22Rv1 (cell line): ENCODE measurements around the gene PCDH12.

Experiments
- ZFX ChIP-seq: fragments of 450-650 bp; IDR thresholded peaks from 2 replicates; pipeline ENCODE4 v1.6.1; 2017; ENCODE audit warnings: antibody characterized with exemption, borderline replicate concordance
- TF ChIP-seq, protein P1 (sequence below): fragments of 450-650 bp; IDR thresholded peaks from 2 replicates; pipeline ENCODE4 v1.5.1; 2017; ENCODE audit warnings: mild to moderate bottlenecking

DNA sequence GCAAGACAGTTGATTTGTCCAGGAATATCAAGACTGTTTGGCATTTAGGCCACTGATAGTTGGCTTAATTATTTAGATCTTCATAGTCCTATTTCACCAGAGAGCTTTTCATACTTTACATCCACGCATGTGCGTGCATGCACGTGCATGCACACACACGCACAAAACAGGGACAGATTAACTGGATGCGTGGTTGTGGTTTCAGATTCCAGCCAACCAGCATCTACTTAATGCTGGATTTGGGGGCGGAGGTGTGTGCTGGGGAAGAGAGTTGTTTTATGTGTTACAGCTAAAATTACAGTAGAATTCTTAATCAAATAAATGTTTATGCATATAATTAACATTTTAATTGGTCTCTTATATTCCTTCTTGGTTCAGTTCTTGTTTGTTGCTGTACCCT lies 18.2 kb upstream of the PCDH12 start:
- TF ChIP-seq, protein P1, sequence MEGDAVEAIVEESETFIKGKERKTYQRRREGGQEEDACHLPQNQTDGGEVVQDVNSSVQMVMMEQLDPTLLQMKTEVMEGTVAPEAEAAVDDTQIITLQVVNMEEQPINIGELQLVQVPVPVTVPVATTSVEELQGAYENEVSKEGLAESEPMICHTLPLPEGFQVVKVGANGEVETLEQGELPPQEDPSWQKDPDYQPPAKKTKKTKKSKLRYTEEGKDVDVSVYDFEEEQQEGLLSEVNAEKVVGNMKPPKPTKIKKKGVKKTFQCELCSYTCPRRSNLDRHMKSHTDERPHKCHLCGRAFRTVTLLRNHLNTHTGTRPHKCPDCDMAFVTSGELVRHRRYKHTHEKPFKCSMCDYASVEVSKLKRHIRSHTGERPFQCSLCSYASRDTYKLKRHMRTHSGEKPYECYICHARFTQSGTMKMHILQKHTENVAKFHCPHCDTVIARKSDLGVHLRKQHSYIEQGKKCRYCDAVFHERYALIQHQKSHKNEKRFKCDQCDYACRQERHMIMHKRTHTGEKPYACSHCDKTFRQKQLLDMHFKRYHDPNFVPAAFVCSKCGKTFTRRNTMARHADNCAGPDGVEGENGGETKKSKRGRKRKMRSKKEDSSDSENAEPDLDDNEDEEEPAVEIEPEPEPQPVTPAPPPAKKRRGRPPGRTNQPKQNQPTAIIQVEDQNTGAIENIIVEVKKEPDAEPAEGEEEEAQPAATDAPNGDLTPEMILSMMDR: no peak
- no peak for TF ChIP-seq ZFX
